GM13976 (cell line): Measurements from ENCODE around the gene TTC4.

Experiments used
- DNase-seq: peaks from one replicate; pipeline ENCODE4 v3.0.0; 2012; ENCODE audit warnings: low spot score
- CTCF ChIP-seq: IDR thresholded peaks from 2 replicates; pipeline ENCODE4 v1.5.1; 2012; ENCODE audit warnings: borderline replicate concordance, mild to moderate bottlenecking; ENCODE audit not compliant: insufficient read depth; ENCODE audit errors: extremely low read depth, missing control alignments, control extremely low read depth
- in situ Hi-C: fragments of 300-500 bp; cut with MboI; formaldehyde crosslinking; loops from one replicate; pipeline ENCODE4 v1.12.0; 2022; ENCODE audit warnings: low sequenced_read_pairs, mixed read lengths, inconsistent platforms; ENCODE audit not compliant: unreplicated experiment

TTC4 gene

GRCh38 chr1:54738244-54738643 is 22.6 kb downstream of the TTC4 start:
- TF ChIP-seq CTCF = no peak
- DNase-seq = no peak
- in situ Hi-C loops = no loop called here

DNA sequence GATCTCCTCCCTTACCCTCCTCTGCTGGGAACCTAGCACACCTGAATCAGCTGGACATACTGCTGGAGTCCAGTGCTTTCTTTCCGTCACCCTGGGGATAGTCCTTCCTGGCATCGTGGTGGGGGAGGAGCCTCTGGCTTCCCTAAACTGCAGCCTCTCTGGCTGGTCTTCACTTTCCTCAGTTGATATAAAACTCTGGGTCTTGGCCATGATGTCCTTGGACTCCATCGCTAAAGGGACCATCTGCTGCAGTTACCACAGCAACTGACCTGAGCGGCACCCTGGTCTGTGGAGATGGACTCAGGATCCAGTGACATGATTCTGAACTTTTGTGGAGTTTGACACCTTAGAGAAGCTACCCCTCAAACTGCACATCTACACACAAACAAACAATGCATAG is 25.9 kb downstream of the TTC4 start:
- TF ChIP-seq CTCF = no peak
- in situ Hi-C loops = no loop called here
- DNase-seq = no peak

DNA sequence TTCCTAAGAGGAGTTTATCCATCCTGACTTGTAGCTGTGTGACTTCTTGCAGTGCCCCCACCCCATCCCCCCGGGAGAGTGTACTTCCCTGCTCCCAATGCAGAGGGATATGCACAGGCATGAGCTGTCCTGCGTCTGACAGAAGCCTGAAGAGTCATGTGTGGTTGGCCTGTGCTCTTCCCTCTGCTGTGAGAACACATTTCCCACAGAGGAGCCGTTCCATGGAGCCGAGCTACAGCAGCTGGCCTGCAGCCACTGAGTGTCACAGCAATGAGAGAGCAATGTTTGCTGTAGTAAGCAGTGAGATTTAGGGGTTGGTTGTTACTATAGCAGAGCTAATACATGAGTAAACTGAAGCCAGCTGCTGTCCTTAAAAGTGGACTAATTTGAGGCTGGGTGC is 26.6 kb downstream of the TTC4 start:
- in situ Hi-C loops = no loop called here
- no peak for TF ChIP-seq CTCF
- DNase-seq = no peak

- no peak for TF ChIP-seq CTCF
- no peak for DNase-seq
- in situ Hi-C loops = no loop called here
Observed at GRCh38 chr1:54743416-54744226, 28.0 kb downstream of the TTC4 start.

GRCh38 chr1:54744696-54745095 is 29.0 kb downstream of the TTC4 start:
- DNase-seq = no peak
- no peak for TF ChIP-seq CTCF
- in situ Hi-C loops = no loop called here

- in situ Hi-C loops = no loop called here
- no peak for DNase-seq
- no peak for TF ChIP-seq CTCF
Observed at GRCh38 chr1:54745274-54745673, 29.6 kb downstream of the TTC4 start.
